KOPT-K1 (cell line): ENCODE measurements around the gene NBR1.
"Not testable (repeated sequence)": the region's sequence is repeated elsewhere in the genome, so short reads cannot be mapped to it uniquely, and the experiment has no call there.

Experiments used
- H3K27ac ChIP-seq: fragments of 200-600 bp; sonication (generic); 2 replicates; pipeline ENCODE4 v1.5.1; 2016; ENCODE audit warnings: antibody characterized with exemption, mild to moderate bottlenecking, low read depth, low read length; ENCODE audit not compliant: poor library complexity, severe bottlenecking
- H3K36me3 ChIP-seq: fragments of 200-600 bp; sonication (generic); 2 replicates; pipeline ENCODE4 v1.5.1; 2017; ENCODE audit warnings: antibody characterized with exemption, mild to moderate bottlenecking, low read length, moderate library complexity; ENCODE audit not compliant: insufficient read depth
- H3K9me3 ChIP-seq: fragments of 200-600 bp; sonication (generic); 2 replicates; pipeline ENCODE4 v1.5.1; 2017; ENCODE audit warnings: antibody characterized with exemption, low read length, mild to moderate bottlenecking; ENCODE audit not compliant: insufficient read depth, poor library complexity, severe bottlenecking

NBR1 gene

GRCh38 chr17:43239597-43239996 is 68.6 kb downstream of the NBR1 start:
- not testable (repeated sequence) for H3K9me3 ChIP-seq, H3K36me3 ChIP-seq, H3K27ac ChIP-seq

- H3K36me3 ChIP-seq, H3K9me3 ChIP-seq, H3K27ac ChIP-seq: not testable (repeated sequence)
Measured at GRCh38 chr17:43240596-43241352, 69.8 kb downstream of the NBR1 start.

GRCh38 chr17:43246456-43246855 is 75.4 kb downstream of the NBR1 start:
- H3K27ac ChIP-seq, H3K9me3 ChIP-seq, H3K36me3 ChIP-seq: not testable (repeated sequence)
